ENCODE results near the gene KCNQ1OT1.

KCNQ1OT1 gene

DNA sequence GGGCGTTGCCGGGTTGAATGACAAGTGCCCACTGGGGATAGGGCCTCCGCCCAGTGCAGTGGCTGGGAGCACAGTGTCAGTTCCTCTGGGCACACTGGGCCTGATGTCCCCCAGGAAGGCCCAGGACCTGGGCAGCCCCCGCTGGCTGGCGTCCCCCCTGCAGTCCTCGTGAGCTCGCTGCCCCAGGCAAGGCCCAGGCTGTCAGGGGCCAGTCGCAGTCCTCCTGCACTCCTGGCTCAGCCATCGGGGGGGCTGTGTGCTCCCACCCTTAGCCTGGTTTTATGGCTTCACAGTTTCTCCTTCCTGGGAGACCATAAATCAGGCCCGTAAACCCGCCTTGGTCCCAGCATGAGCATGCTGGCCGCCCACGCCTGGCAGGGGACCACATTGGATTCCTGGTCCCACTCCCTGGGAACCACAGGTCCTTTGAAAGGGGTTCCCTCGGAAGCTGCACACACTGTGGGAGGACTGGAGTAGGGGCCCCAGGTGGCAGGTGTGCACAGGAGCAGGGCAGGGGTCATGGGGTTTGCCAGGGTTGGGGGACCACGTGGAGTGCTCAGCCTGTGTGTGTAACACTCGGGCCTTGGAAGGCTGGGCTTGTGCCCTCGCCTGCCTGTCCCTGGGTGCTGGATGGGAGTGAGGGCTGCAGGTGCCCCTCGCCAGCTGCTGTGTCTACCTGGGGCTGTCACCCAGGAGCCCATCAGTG, 113.6 kb downstream of the KCNQ1OT1 start:
- POLR2A ChIA-PET (ENCODE audit: low non-redundant PET): no interaction called here
- CTCF ChIA-PET: no interaction called here
- TF ChIP-seq, protein P1, sequence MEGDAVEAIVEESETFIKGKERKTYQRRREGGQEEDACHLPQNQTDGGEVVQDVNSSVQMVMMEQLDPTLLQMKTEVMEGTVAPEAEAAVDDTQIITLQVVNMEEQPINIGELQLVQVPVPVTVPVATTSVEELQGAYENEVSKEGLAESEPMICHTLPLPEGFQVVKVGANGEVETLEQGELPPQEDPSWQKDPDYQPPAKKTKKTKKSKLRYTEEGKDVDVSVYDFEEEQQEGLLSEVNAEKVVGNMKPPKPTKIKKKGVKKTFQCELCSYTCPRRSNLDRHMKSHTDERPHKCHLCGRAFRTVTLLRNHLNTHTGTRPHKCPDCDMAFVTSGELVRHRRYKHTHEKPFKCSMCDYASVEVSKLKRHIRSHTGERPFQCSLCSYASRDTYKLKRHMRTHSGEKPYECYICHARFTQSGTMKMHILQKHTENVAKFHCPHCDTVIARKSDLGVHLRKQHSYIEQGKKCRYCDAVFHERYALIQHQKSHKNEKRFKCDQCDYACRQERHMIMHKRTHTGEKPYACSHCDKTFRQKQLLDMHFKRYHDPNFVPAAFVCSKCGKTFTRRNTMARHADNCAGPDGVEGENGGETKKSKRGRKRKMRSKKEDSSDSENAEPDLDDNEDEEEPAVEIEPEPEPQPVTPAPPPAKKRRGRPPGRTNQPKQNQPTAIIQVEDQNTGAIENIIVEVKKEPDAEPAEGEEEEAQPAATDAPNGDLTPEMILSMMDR (conservative IDR thresholded peaks at IDR 0.05; ENCODE audit: low read depth): no peak
- DNase-seq (ENCODE audit: low spot score): no peak
- H3K27ac ChIP-seq: no peak overlapping the region

DNA sequence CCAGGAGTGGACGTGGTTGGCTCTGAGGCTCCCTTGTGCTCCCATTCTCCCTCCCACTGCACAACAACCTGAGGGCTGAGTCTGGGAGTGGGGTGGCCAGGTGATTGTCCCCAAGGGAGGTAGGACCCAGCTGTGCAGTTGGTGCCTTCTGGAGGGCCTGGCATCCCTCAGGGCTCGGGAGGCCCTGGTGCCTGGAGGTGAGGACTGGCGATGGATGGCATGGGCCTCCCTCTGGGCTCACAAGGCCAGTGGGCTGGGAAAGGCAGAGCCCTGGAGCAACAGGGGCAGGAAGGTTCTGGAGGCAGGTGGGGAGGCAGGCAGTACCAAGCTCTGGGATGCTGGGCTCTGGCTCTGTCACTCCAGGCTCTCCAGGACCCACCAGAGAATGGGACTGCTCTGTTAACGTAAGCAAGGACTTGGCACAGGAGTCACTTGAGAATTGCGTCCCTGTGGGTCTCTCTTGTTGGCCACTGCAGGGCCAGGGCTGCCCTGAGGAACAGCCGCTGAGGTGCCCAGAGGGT, 114.2 kb downstream of the KCNQ1OT1 start:
- DNase-seq (ENCODE audit: low spot score): no peak
- H3K27ac ChIP-seq: no peak overlapping the region
- ChIA-PET POLR2A (ENCODE audit: low non-redundant PET) (no interaction called here), CTCF (no interaction called here)
- TF ChIP-seq, protein P1 (conservative IDR thresholded peaks at IDR 0.05; ENCODE audit: low read depth): no peak

DNA sequence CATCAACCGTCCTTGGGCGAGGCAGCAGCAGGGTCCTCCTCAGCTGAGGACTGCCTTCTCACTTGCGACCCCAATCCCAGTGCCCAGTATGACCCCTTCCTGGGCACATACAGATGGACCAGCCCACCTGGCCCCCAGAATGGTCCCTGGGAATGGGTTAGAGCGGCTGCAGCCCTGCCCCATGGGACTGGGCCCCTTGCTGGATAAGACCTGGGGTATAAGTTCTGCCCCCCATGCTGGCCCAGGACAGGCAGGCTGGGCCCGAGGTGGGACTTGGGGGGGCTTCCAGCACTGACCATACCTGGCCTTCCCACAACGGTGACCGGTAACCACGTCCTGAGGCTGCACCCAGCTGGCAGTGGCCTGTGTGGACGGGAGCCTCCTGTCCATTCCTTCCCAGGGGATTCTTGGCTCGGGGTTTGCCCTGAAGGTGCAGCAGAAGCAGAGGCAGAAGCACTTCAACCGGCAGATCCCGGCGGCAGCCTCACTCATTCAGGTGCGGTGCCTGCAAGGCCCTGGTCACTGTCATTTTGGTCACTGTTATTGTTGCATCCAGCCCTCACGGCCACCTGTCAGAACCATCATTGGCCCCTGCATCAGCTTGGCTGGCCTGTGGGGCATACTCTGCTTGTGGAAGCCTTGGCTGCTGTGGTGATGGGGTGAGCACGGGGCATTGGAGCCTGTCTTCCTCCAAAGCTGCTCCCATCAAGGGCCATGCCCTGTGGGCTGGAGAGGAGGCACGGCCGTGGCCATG, 114.8 kb downstream of the KCNQ1OT1 start:
- POLR2A ChIA-PET (ENCODE audit: low non-redundant PET): no interaction called here
- CTCF ChIA-PET: interaction anchor here (0.6 kb wide), 1 partner anchor 293 kb away, joined by 3 read pairs; no protein-coding TSS in a partner anchor
- TF ChIP-seq, protein P1 (conservative IDR thresholded peaks at IDR 0.05; ENCODE audit: low read depth): no peak
- DNase-seq (ENCODE audit: low spot score): no peak
- H3K27ac ChIP-seq: no peak overlapping the region

GRCh38 chr11:2584434-2584811, 115.4 kb downstream of the KCNQ1OT1 start:
- CTCF ChIA-PET: interaction anchor here (0.6 kb wide), 1 partner anchor 293 kb away, joined by 3 read pairs; no protein-coding TSS in a partner anchor
- TF ChIP-seq, protein P1 (conservative IDR thresholded peaks at IDR 0.05; ENCODE audit: low read depth): no peak
- DNase-seq (ENCODE audit: low spot score): no peak
- POLR2A ChIA-PET (ENCODE audit: low non-redundant PET): no interaction called here
- no peak overlapping the region for H3K27ac ChIP-seq

- ChIA-PET POLR2A (ENCODE audit: low non-redundant PET) (no interaction called here), CTCF (no interaction called here)
- no peak overlapping the region for H3K27ac ChIP-seq
- no peak for DNase-seq (ENCODE audit: low spot score)
- TF ChIP-seq, protein P1 (conservative IDR thresholded peaks at IDR 0.05; ENCODE audit: low read depth): no peak
Observed at GRCh38 chr11:2583605-2583958, 116.2 kb downstream of the KCNQ1OT1 start.

- no peak overlapping the region for H3K27ac ChIP-seq
- no peak for DNase-seq (ENCODE audit: low spot score)
- ChIA-PET CTCF (no interaction called here), POLR2A (ENCODE audit: low non-redundant PET) (no interaction called here)
- TF ChIP-seq, protein P1 (conservative IDR thresholded peaks at IDR 0.05; ENCODE audit: low read depth): no peak
Observed at GRCh38 chr11:2582946-2583604, 116.7 kb downstream of the KCNQ1OT1 start.
